ENCODE measurements around the gene MED25. TPM values are rescaled to one million over a fixed set of nuclear protein-coding genes. Genes with fewer than 3 reads are reported as not detected.

The MED25 gene
- total RNA-seq, 1 experiment from 2014 or later: 81.2 TPM

DNA sequence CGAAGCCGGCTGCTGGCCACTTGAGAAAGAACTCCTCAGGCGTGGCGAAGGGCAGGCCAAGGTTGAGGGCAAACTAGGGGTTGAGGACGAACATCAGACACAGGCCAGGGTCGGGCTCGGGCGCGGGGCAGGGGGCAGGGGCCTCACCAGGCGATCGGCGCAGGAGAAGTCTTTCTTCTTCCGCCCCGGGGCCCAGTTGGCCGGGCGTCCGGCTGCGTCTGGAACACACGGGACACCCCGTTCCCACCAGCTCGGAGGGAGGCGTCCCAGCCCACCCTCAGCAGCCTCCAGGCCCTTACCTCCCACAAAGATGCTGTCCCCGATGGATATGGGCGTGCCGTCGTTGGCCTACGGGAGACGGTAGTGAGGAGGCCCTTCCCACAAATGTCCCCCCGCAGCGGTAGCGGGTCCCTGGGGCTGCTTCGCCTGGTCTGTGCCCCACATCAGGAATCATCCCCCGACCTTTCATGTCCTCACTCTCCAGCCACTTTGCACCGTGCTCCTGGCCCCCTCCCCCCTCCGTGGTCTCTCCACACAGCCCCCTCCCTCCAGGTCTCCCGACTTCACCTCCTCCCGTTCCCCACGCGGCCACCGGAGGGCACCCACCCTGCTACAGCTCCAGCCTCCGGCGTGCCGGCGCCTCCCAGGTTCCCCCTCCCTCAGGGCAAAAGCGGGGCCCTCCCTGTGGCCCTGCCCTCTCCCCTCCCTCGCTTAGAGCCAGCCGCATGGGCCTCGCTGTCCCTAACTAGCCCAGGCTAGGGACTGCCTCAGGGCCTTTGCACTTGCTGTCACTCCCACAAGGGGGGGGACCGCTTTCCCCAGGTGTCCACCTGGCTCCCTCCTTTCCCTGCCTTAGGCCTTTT is 44.5 kb downstream of the MED25 start:
- Mint-ChIP-seq H3K4me1 (peaks cover 34% of the 10 kb centered on the region), H3K4me3 (no peak overlapping the region), H3K27ac (peak overlapping the region; percentile 93; the same call in 1 of the 2 replicates), H3K36me3 (peaks cover 32% of the 10 kb centered on the region), H3K9me3 (no peaks in the 10 kb centered on the region), H3K27me3 (ENCODE audit: low read depth) (no peaks in the 10 kb centered on the region)
- DNase-seq (ENCODE audit: low spot score) (peak; percentile 83), ATAC-seq (peak; percentile 16)
- CTCF ChIA-PET: interaction anchor here (0.6 to 1.6 kb wide), 8 partner anchors 15 to 416 kb away, joined by 3 to 4 read pairs (median 3); partner anchors contain the start of genes AKT1S1, FUZ and TBC1D17
- TF ChIP-seq, protein P1, sequence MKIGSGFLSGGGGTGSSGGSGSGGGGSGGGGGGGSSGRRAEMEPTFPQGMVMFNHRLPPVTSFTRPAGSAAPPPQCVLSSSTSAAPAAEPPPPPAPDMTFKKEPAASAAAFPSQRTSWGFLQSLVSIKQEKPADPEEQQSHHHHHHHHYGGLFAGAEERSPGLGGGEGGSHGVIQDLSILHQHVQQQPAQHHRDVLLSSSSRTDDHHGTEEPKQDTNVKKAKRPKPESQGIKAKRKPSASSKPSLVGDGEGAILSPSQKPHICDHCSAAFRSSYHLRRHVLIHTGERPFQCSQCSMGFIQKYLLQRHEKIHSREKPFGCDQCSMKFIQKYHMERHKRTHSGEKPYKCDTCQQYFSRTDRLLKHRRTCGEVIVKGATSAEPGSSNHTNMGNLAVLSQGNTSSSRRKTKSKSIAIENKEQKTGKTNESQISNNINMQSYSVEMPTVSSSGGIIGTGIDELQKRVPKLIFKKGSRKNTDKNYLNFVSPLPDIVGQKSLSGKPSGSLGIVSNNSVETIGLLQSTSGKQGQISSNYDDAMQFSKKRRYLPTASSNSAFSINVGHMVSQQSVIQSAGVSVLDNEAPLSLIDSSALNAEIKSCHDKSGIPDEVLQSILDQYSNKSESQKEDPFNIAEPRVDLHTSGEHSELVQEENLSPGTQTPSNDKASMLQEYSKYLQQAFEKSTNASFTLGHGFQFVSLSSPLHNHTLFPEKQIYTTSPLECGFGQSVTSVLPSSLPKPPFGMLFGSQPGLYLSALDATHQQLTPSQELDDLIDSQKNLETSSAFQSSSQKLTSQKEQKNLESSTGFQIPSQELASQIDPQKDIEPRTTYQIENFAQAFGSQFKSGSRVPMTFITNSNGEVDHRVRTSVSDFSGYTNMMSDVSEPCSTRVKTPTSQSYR (CRISPR knock-in tag; IDR thresholded peaks at IDR 0.05): no peak
- TF ChIP-seq CREB1 (CRISPR knock-in tag; IDR thresholded peaks at IDR 0.05): no peak
- 0 out of 2 replicates have a peak, but pooled peaks have one; percentile 33 for TF ChIP-seq MAX (CRISPR knock-in tag; IDR thresholded peaks at IDR 0.05)
- peak; percentile 93 for TF ChIP-seq GTF2I (CRISPR knock-in tag; conservative IDR thresholded peaks at IDR 0.05)
- POLR2A ChIA-PET: interaction anchor here (0.6 kb wide), 1 partner anchor 286 kb away, joined by 4 read pairs; no protein-coding TSS in a partner anchor

DNA sequence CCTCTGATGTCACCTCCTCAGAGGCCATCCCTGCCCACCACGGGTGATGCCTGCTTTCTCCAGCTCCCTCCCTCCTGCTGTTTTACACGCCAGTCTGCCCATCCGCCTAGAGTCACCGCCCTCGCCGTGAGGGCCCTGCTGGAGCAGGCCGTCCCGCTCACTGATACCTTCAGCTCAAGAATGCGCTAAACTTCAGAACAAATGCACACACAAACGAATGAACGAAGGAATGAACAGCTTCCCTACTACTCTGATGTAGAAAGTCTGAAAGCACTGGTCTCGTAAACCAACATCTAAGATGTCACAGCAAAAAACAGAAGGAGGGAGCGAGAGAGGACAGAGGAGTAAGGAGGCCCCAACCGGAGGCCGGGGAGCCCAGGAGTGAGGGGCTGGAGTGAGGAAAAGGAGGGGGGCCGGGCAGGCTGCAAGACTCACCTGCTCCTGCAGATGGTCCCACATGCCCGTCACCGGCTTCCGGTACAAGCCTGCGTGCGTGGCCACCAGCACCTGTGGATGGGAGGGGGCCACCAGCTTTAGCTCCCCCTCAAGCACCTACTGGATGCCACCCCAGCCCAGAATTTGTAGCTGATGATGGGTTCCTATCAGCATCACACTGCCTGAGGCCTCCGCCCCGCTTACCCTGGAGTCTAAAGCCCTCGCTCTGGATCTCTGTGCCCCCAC is 45.3 kb downstream of the MED25 start:
- DNase-seq (ENCODE audit: low spot score): no peak
- POLR2A ChIA-PET: interaction anchor here (0.6 to 1.1 kb wide), 2 partner anchors 48 to 287 kb away, joined by 3 to 4 read pairs; no protein-coding TSS in a partner anchor
- CTCF ChIA-PET: interaction anchor here (0.5 to 1.6 kb wide), 8 partner anchors 14 to 452 kb away, joined by 3 to 4 read pairs (median 3); partner anchors contain the start of genes AKT1S1, FUZ and TBC1D17
- Mint-ChIP-seq H3K36me3 (peaks cover 31% of the 10 kb centered on the region), H3K27me3 (ENCODE audit: low read depth) (no peaks in the 10 kb centered on the region), H3K27ac (peak overlapping the region; percentile 93), H3K9me3 (peaks cover 2% of the 10 kb centered on the region; the same call in 1 of the 2 replicates), H3K4me3 (0 out of 2 replicates have a peak overlapping the region, but pooled peaks have one; percentile 27), H3K4me1 (peaks cover 34% of the 10 kb centered on the region)
- no peak for ATAC-seq
- no peak for TF ChIP-seq ZNF396 (CRISPR knock-in tag; IDR thresholded peaks at IDR 0.05; ENCODE audit: borderline replicate concordance)
- TF ChIP-seq ZNF512 (CRISPR knock-in tag; IDR thresholded peaks at IDR 0.05; ENCODE audit: borderline replicate concordance): no peak
- TF ChIP-seq, protein P2, sequence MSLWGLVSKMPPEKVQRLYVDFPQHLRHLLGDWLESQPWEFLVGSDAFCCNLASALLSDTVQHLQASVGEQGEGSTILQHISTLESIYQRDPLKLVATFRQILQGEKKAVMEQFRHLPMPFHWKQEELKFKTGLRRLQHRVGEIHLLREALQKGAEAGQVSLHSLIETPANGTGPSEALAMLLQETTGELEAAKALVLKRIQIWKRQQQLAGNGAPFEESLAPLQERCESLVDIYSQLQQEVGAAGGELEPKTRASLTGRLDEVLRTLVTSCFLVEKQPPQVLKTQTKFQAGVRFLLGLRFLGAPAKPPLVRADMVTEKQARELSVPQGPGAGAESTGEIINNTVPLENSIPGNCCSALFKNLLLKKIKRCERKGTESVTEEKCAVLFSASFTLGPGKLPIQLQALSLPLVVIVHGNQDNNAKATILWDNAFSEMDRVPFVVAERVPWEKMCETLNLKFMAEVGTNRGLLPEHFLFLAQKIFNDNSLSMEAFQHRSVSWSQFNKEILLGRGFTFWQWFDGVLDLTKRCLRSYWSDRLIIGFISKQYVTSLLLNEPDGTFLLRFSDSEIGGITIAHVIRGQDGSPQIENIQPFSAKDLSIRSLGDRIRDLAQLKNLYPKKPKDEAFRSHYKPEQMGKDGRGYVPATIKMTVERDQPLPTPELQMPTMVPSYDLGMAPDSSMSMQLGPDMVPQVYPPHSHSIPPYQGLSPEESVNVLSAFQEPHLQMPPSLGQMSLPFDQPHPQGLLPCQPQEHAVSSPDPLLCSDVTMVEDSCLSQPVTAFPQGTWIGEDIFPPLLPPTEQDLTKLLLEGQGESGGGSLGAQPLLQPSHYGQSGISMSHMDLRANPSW (CRISPR knock-in tag; conservative IDR thresholded peaks at IDR 0.05; ENCODE audit: low read depth): no peak
- TF ChIP-seq, protein P3, sequence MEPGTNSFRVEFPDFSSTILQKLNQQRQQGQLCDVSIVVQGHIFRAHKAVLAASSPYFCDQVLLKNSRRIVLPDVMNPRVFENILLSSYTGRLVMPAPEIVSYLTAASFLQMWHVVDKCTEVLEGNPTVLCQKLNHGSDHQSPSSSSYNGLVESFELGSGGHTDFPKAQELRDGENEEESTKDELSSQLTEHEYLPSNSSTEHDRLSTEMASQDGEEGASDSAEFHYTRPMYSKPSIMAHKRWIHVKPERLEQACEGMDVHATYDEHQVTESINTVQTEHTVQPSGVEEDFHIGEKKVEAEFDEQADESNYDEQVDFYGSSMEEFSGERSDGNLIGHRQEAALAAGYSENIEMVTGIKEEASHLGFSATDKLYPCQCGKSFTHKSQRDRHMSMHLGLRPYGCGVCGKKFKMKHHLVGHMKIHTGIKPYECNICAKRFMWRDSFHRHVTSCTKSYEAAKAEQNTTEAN (CRISPR knock-in tag; IDR thresholded peaks at IDR 0.05): no peak
- no peak for TF ChIP-seq CREM (CRISPR knock-in tag; IDR thresholded peaks at IDR 0.05)
- no peak for TF ChIP-seq ZBTB21 (CRISPR knock-in tag; IDR thresholded peaks at IDR 0.05; ENCODE audit: borderline replicate concordance)
- TF ChIP-seq SMAD4 (CRISPR knock-in tag; IDR thresholded peaks at IDR 0.05): no peak
- TF ChIP-seq, protein P4, sequence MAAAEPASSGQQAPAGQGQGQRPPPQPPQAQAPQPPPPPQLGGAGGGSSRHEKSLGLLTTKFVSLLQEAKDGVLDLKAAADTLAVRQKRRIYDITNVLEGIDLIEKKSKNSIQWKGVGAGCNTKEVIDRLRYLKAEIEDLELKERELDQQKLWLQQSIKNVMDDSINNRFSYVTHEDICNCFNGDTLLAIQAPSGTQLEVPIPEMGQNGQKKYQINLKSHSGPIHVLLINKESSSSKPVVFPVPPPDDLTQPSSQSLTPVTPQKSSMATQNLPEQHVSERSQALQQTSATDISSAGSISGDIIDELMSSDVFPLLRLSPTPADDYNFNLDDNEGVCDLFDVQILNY (CRISPR knock-in tag; IDR thresholded peaks at IDR 0.05): no peak
- no peak for TF ChIP-seq ZSCAN18 (CRISPR knock-in tag; IDR thresholded peaks at IDR 0.05)
- no peak for TF ChIP-seq ESRRA (CRISPR knock-in tag; IDR thresholded peaks at IDR 0.05; ENCODE audit: borderline replicate concordance)
- TF ChIP-seq HMGXB4 (CRISPR knock-in tag; IDR thresholded peaks at IDR 0.05): no peak

Measured in WTC11 (cell line).